Heart left ventricle (tissue), 16 donors: ENCODE results near the gene ACP4. TPM values are rescaled to one million over a fixed set of nuclear protein-coding genes. Genes with fewer than 3 reads are reported as not detected.

Source experiments
- ATAC-seq, 4 donors: fragments of 200-7000 bp; cut with Tn5 transposase; one replicate each; pipeline ENCODE4 v1.9.1; 2020 to 2022; ENCODE audit warnings: moderate library complexity in 4 of 4, mild to moderate bottlenecking in 3 of 4, moderate number of reproducible peaks in 1 of 4
- DNase-seq, 5 donors: peaks; one replicate each; pipeline ENCODE4 v3.0.0-alpha.2; 2020
- H3K27ac ChIP-seq, 12 donors: fragments of 200-600 bp; sonication (generic) in 4 of 12; one replicate each; pipeline versions ENCODE4 v1.5.0 to v1.8.0; 2016 to 2022; ENCODE audit warnings: mild to moderate bottlenecking in 2 of 12
- H3K27me3 ChIP-seq, 9 donors: fragments of 200-600 bp; sonication (generic) in 2 of 9; one replicate each; pipeline versions ENCODE4 v1.5.1 to v1.8.0; 2016 to 2022; ENCODE audit warnings: mild to moderate bottlenecking in 3 of 9
- H3K36me3 ChIP-seq, 9 donors: fragments of 200-600 bp; sonication (generic) in 2 of 9; one replicate each; pipeline versions ENCODE4 v1.5.0 to v1.8.0; 2018 to 2022; ENCODE audit warnings: mild to moderate bottlenecking in 2 of 9
- H3K4me1 ChIP-seq, 12 donors: fragments of 200-600 bp; sonication (generic) in 4 of 12; one replicate each; pipeline versions ENCODE4 v1.5.0 to v1.8.0; 2016 to 2022; ENCODE audit warnings: mild to moderate bottlenecking in 3 of 12
- H3K4me3 ChIP-seq, 12 donors: fragments of 200-600 bp; sonication (generic) in 4 of 12; one replicate each; pipeline versions ENCODE4 v1.5.0 to v1.8.0; 2017 to 2022; ENCODE audit warnings: mild to moderate bottlenecking in 9 of 12, moderate library complexity in 4 of 12
- H3K9me3 ChIP-seq, 12 donors: fragments of 200-600 bp; sonication (generic) in 4 of 12; one replicate each; pipeline versions ENCODE4 v1.5.0 to v1.8.0; 2016 to 2022; ENCODE audit warnings: mild to moderate bottlenecking in 1 of 12
- CTCF ChIP-seq, 12 donors: fragments of 200-600 bp; sonication (generic) in 4 of 12; IDR thresholded peaks; one replicate each; pipeline versions ENCODE4 v1.5.0 to v1.8.0; 2018 to 2022; ENCODE audit warnings: antibody characterized with exemption in 12 of 12, mild to moderate bottlenecking in 5 of 12
- POLR2A ChIP-seq, 2 donors: fragments of 450-650 bp; IDR thresholded peaks; one replicate each; pipeline ENCODE4 v1.6.1; 2017; ENCODE audit warnings: antibody characterized with exemption in 2 of 2, mild to moderate bottlenecking in 2 of 2, moderate library complexity in 2 of 2
- WGBS, 4 donors: extraction: QIAGEN DNeasy Blood & Tissue Kit in 2 of 4; methylation state at CpG; one replicate each; pipeline versions ENCODE4 v1.1.5 to v1.1.7; 2013 to 2018; 5-methylcytosine and 5-hydroxymethylcytosine counted together
- intact Hi-C, 10 donors: fragments of 100-400 bp; cut with DNase I; formaldehyde crosslinking; loops; one replicate each; pipeline versions ENCODE4 v1.11.1 to v1.14.2; 2022
- polyA plus RNA-seq, 2 donors: library from polyadenylated mRNA; stranded (reverse); fragments of 200-250 nt; gene quantifications; one replicate each; pipeline ENCODE4 v1.2.3, GENCODE V29; 2013
- total RNA-seq, 9 donors: library from RNA; depleted of rRNA in 2 of 9; stranded (reverse); fragments of >200 nt in 2 of 9; fragmentation: NEBNext Ultra II Directional in 3 of 9; extraction: Animal tissue kit (Norgen Biotek cat#: 25700) in 3 of 9; gene quantifications; one replicate each; pipeline versions ENCODE4 v1.1.0 to v1.2.4, GENCODE V29; 2016 to 2023
- donor health status: ischemic (EF 13 %, LVEDD 7.1; RV severe dilation, severe dysfunction).
- donor health status: healthy with polysubstance abuse.
- donor health status: DM: no; HTN: yes; CAD: no.
- donor health status: DM: no; HTN: no; CAD: no.
- donor health status: ischemic (EF 25% LVEDD 6.9; RV normal size, moderate dysfunction).
- donor health status: ischemic (EF 25% LVEDD 5.7; RV mildly dilated, moderate dysfunction).
- donor health status: healthy.
- donor health status: DM: yes; HTN: yes; CAD: no.
- donor health status: ischemic (EF 35%, LVEDD 5.7; RV mildly dilated, moderate dysfunction).
- donor health status: nonischemic (EF 11% LVEDD 7.7; RV severe dilation, severe dysfunction).
- donor health status: DM: yes; HTN: yes; CAD: no.
- donor health status: PGD.
- donor health status: ischemic (EF 29% LVEDD 5.4; RV normal size, mild dysfunction).
- donor health status: nonischemic (EF 23%, LVEDD 6.1; RV moderate dilation, normal function).

ACP4 gene
- total and polyA plus RNA-seq, 11 donors = not detected

- Histone ChIP-seq H3K9me3 (no peaks in the 10 kb centered on the region), H3K4me3 (no peak overlapping the region), H3K36me3 (no peaks in the 10 kb centered on the region), H3K27ac (no peak overlapping the region), H3K27me3 (peaks cover 0 to 36% (median 12%) of the 10 kb centered on the region in 9 donors), H3K4me1 (peaks cover 0 to 12% (median 9%) of the 10 kb centered on the region in 12 donors)
- intact Hi-C loops = no loop called here
- DNase-seq (no peak), ATAC-seq (no peak)
- WGBS, 4 donors = 88 to 95% (median 92%) methylated on average over 6 of the region's 6 CpGs
- TF ChIP-seq CTCF (IDR thresholded peaks at IDR 0.05) (no peak), POLR2A (IDR thresholded peaks at IDR 0.05) (no peak)
These were observed 43.6 kb downstream of the ACP4 start for GRCh38 chr19:50833802-50834167.

- Histone ChIP-seq H3K36me3 (no peaks in the 10 kb centered on the region), H3K4me1 (peaks cover 0 to 12% (median 9%) of the 10 kb centered on the region in 12 donors), H3K4me3 (peak overlapping the region; percentile 28 to 65 (median 56)), H3K9me3 (no peaks in the 10 kb centered on the region), H3K27ac (no peak overlapping the region), H3K27me3 (peaks cover 0 to 36% (median 12%) of the 10 kb centered on the region in 9 donors)
- no peak for TF ChIP-seq CTCF (IDR thresholded peaks at IDR 0.05)
- TF ChIP-seq POLR2A (IDR thresholded peaks at IDR 0.05) = no peak
- ATAC-seq = peak in 2 of 4 donors; percentile 21 to 36
- WGBS, 4 donors = 33 to 34% (median 33%) methylated on average over 13 of the region's 13 CpGs
- DNase-seq = no peak
- intact Hi-C loops = no loop called here
These were observed 45.0 kb downstream of the ACP4 start for GRCh38 chr19:50835103-50835784.

GRCh38 chr19:50835785-50836542, 45.7 kb downstream of the ACP4 start:
- Histone ChIP-seq H3K4me1 (peaks cover 0 to 12% (median 9%) of the 10 kb centered on the region in 12 donors), H3K4me3 (peak overlapping the region; percentile 28 to 65 (median 56)), H3K9me3 (no peaks in the 10 kb centered on the region), H3K27me3 (peaks cover 0 to 36% (median 12%) of the 10 kb centered on the region in 9 donors), H3K36me3 (no peaks in the 10 kb centered on the region), H3K27ac (no peak overlapping the region)
- 3 to 5% (median 3%) methylated on average over 34 to 67 of the region's 67 CpGs for WGBS, 4 donors
- TF ChIP-seq POLR2A (IDR thresholded peaks at IDR 0.05) (peak in 1 of 2 donors; percentile 25), CTCF (IDR thresholded peaks at IDR 0.05) (no peak)
- peak; percentile 75 to 95 (median 89) for ATAC-seq
- DNase-seq = peak; percentile 48 to 84 (median 64)
- intact Hi-C loops = no loop called here

- no peak overlapping the region for H3K4me3 ChIP-seq
- peaks cover 0 to 36% (median 12%) of the 10 kb centered on the region in 9 donors for H3K27me3 ChIP-seq
- peaks cover 0 to under 1% (median 0%) of the 10 kb centered on the region in 12 donors for H3K9me3 ChIP-seq
- H3K36me3 ChIP-seq = no peaks in the 10 kb centered on the region
- H3K27ac ChIP-seq = no peak overlapping the region
- TF ChIP-seq POLR2A (IDR thresholded peaks at IDR 0.05) = no peak
- no peak for TF ChIP-seq CTCF (IDR thresholded peaks at IDR 0.05)
- WGBS, 4 donors = 45 to 55% (median 50%) methylated on average over 15 to 19 of the region's 19 CpGs
- DNase-seq (no peak), ATAC-seq (peak in 1 of 4 donors; percentile 4)
- H3K4me1 ChIP-seq = peaks cover 0 to 12% (median 9%) of the 10 kb centered on the region in 12 donors
- intact Hi-C loops = no loop called here
These were observed 46.5 kb downstream of the ACP4 start for GRCh38 chr19:50836543-50837195.
